Measurements from ENCODE around the gene RPS6KA2.
A peak's percentile ranks its signal among the peaks of the same experiment; 100 is the strongest.

The RPS6KA2 gene

DNA sequence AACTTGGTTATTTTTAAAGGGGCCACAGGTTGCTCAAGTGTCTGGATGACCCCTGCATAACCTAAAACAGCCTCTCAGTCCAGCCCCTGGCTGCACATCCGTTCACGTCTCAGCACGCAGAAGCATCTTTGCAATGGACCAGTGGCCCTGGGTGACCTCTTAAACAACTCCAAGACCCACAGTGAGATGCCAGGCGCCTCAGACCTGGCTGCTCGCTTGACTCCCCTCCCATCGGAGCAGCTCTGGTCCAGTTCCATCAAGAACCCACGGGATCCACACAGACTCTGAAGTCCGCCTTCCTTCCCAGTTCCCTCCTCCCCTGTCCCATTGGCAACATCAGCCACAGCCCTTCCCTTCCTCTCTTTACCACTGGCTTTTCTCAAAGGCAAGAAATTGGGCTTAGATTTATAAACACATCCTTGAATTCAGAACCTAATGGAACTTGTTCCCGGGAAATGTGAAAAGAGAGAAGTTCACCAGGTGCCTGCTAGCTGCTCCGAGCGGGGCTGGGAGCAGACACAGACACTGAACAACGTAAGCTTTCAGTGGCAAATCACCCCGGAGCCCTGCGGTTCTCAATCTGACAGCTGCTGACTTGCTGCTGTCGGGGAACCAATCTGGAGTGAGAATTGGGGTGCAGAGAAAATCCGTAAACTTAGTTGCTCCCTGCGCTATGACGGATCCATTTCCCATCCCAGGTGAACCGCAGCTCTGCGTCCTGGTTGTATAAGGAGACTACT, 204.7 kb downstream of the RPS6KA2 start:
- DNase-seq (ENCODE audit: low read depth): no peak

DNA sequence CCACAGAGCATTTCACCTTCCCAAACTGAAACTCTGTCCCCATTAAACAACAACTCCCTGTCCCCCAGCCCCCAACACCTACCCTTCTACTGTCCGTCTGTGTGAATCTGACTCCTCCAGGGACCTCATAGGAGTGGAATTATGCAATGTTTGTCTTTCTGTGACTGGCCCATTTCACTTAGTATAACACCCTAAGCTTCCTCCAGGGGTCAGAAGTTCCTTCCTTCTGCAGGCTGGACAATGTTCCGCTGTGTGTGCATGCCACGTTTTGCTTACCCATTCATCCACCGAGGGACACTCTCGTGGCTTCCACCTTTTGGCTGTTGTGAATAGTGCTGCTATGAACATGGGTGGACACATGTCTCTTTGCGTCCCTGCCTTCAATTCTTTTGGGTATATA, 206.7 kb downstream of the RPS6KA2 start:
- DNase-seq (ENCODE audit: low read depth): no peak

DNA sequence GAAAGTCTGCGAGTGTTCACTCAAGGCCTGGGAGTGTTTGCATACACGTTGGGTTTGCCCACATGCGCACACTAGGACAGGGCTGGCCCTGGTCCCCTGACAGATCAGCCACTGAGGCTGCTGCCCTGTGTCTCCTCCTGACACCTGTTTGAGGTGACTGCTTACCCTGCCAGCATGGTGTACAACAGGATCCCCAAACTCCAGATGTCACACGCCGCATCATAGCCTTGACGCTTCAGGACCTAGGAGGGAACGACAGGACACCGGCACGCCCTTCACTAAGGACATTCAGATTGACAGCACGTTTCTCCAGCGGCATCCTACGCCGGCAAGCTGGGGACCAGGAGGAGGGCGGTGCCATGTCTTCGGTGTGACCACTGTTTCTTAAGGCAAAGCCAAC, 207.3 kb downstream of the RPS6KA2 start:
- DNase-seq (ENCODE audit: low read depth): no peak

DNA sequence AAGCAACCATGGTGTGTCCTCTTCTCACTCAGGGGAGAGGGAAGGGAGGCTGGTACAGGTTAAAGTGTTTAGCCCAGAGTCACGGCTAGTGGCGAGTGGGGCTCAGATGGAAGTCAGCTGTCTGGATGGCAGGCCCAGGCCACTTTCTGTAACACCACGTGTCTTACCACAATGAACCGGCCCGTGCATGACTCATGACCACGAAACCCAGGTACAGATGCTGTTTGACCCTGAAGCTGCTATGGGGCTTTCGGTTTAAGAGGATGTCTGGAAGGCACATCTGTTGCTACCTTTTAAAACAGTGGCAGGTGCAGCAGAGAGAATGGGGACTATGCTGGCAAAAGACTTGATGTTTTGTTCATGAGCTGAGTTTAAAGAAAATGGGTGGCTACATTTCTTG, 207.8 kb downstream of the RPS6KA2 start:
- peak; percentile 38 for DNase-seq (ENCODE audit: low read depth)

DNA sequence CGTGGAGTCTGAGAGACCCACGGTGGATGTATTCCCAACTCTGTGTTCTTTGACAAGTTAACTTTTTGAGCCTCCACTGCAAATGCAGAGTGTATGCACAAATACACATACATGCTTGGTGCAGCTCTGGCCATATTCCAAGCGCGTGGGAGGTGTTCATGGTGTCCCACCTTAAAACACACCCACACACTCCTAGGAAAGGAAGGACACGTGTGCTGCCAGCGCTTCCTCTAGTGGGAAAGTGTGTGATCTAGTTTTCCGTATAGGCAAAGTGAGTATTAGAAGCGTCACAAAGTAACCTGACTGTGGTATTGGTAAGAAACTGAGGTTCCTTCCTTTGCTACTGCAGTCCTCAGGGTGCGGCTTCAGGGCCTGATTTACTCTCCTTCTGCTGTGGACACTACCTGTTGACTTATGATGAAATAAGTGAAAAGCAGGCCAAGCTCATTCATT, 208.3 kb downstream of the RPS6KA2 start:
- DNase-seq (ENCODE audit: low read depth): no peak

DNA sequence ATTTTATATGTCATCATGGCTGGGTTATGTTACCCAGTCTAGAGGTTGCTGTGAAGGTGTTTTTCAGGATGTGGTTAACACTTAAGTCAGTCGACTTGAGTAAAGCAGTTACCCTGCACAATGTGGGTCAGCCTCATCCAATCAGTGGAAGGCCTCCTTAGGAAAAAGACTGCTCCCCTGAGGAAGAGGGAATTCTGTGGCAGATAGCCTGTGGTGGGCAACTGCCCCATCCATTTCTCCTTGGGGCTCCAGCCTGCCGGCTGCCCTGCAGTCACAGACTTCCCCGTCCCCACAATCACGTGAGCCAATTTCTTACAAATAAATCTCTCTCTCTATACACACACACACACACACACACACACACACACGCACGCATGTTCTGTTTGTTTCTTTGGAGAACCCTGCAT, 209.8 kb downstream of the RPS6KA2 start:
- peak; percentile 39 for DNase-seq (ENCODE audit: low read depth)

DNA sequence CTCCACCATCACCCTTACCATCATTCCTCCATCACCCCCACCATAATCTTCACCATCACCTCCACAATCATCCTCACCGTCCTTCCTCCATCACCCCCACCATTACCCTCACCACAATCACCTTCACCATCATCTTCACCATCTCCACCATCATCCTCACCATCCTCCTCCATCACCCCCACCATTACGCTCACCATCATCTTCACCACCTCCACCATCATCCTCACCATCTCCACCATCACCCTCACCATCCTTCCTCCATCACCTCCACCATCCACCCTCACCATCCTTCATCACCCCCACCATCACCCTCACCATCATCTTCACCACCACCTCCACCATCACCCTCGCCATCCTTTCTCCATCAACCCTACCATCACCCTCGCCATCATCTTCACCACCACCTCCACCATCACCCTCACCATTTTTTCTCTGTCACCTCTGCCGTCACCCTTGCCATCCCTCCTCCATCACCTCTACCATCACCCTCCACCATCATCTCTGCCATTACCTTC, 211.2 kb downstream of the RPS6KA2 start:
- no peak for DNase-seq (ENCODE audit: low read depth)

DNA sequence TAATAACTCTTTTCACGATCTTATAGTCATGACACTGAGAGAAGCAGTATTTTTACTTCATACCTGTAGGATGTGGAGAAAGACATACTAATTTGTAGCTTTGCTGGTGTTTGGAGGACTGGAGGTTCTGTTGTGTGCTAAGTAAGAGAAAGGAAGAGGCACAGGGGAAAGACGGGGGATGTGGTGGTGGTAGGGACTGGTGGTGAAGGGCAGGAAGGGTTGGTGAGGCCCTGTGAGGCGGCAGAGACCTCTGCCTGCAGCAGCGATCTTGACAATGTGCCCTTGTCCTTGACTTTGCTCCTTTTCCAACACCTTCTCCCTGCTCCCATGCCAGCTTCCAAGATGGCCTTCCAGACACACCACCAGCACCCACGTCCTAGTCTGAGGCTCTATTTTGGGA, 211.7 kb downstream of the RPS6KA2 start:
- no peak for DNase-seq (ENCODE audit: low read depth)

DNA sequence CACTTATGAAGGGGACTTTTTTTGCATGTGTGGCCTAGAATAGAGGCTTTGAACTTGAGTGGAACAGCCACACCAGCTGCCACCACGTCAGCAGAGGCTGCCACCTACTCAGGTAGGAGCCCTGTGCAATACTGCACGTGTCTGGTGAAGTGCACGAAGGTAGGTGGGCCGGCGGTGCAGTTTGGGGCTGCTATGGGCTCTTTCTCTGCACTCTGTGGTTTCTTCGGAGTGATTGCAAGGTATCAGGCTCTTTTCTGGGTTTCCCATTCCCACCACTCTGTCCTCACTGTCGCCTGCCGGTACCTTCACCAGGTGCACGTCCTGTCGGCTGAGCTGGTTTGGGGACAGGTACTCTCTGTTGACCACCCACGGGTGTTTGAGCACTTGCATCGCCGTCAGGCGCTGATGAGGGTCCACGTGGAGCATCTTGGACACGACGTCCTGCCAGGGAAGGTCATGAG, 213.5 kb downstream of the RPS6KA2 start:
- no peak for DNase-seq (ENCODE audit: low read depth)

DNA sequence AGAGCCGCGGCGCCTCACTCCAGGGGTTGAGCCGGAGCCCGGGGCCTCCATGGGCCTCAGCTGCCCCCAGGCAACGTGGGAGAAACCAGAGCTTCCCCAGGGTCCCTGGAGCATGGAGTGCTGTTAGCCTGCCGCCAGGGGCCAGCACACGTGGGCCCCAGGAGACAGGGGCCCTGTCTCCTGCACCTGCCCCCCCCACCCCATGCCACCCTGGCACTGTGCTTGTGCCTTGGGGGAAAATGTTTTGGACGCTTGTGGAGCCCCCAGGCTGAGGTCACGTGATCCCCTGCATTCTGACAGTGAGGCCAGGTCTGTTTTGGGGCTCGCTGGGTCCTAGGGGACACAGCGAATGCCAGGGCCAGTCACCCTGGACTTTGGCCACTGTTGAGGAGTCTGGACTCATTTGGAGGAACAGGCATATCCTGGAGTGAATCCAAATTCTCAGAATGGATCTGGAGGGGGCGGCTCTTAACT, 214.1 kb downstream of the RPS6KA2 start:
- DNase-seq (ENCODE audit: low read depth): no peak

DNA sequence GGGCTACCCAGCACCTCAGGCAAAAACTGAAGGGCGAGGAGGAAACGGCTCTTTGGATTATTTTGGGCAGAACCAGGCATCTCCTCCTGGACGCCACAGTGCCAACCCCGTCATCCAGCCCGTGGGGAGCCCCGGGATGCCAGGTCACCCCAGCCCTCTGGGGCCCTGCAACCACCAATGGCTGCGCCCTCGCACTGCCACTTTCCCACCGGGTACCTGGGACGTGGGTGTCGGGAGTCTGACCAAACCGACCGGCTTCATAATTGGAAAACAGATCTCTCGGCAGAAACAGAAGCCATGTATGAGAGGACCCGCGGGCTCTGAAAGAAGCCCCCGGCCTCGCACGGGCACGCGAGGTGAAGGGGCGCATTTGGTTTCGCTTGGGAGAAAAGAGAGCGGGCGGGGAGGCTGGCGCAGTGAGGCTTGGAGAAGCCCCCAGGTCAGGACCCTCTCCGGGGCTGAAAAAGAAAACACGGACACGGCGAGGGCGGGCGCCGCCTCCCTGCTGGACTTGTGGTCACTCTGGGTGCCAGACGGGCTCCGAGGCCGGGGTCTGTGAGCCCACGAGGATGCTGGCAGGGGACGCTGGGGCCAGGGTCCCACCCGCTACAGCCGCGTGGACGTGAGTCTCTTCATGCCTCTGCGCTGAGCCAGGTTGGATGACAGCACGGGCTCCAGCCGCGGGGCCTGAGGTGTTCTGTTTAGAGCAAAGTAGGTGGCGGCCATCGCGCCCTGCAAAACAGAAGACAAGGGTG, 214.7 kb downstream of the RPS6KA2 start:
- no peak for DNase-seq (ENCODE audit: low read depth)

DNA sequence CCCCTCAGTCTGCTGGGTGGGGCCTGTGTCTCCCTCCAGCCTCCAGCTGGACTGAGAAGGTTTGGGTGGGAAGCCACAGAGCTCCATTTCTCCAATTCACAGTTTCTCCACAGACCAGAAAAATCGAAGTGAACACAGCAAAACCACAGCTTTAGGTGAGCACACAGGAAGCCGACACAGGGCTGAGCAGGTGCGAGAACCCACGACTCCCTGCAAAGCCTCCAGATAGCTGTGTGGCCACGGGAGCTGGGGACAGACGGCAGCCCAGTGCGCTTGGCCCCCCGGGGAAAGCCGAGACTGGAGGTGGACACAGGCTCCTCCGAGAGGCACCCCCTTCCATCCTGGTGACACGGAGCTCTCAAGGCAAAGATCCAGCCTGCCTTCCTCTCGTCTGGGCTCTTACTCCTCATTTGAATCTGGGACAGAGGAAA, 215.3 kb downstream of the RPS6KA2 start:
- no peak for DNase-seq (ENCODE audit: low read depth)

DNA sequence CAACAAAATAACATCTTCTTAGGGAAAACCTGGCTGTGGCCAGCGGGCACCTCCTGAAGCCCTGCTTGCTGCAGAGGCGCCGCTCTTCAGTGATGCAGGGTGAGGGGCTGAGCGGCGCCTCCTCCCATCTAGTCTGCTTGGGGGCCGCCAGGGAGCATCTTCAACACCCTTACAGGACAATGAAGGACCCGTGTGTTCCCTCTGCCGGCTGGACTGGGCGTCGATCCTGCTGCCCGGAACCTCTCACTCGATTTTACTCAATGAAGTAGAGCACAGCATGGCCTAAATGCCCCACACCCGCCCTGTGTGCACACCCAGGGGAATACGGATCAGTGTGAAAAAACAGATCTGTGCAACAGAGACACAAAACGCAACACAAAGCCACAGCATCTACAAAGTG, 215.8 kb downstream of the RPS6KA2 start:
- no peak for DNase-seq (ENCODE audit: low read depth)

DNA sequence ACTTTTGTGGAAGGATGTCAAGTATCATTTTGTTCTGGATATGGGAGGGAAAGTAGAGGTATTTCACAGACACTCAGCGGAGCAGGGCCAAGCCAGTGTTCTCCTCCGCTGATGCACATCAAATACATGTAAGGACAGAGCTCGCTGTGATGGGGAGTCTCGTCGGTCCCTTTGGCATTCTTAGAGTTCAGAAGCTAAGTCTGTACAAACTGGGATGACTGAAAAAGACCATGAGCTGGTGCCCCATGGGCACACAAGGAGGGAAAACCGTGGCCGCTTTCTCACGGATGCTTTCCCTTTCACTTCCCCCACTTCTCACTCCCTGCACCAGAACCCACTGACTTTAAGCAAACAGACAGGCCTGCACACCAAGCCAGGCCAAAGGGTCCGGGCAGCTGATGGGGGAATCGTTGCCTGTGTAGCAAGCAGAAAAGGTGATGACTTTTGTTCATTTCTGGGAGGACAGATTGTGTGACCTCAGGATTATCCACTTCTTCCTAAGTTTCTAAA, 216.6 kb downstream of the RPS6KA2 start:
- DNase-seq (ENCODE audit: low read depth): no peak

DNA sequence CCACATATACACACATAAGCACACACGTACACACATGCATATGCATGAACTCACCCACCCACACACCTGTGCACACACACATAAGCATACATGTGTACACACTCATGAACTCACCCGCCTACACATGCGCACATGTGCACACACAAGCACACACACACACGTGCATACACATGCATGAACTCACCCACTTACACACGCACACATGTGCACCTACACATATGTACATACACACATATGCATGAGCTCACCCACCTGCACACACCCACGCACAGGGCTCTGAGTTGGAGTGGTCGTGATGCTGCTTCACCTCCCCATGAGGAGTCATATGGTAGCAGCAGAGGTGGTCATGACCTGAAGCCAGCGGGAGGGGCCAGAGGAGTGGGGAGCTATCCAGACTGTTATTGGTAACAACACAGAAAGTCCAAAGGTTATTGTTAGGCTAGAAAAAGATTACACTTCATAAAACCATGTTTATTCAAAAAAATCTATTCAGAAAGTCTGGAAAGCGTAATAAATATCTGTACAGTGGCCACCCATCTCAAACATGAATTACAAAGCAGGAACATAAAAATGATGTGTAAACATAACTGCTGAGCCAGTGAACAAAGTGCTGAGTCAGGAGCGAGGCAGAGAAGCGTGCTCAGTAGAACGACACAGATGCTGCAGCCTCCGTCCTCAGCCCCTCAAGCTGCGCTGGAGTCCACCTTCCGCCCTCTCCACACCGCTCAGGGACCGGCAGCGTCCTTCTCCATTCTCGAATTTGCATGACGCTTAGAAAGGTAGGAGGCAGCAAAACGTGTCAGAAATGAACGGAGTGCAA, 217.9 kb downstream of the RPS6KA2 start:
- no peak for DNase-seq (ENCODE audit: low read depth)

DNA sequence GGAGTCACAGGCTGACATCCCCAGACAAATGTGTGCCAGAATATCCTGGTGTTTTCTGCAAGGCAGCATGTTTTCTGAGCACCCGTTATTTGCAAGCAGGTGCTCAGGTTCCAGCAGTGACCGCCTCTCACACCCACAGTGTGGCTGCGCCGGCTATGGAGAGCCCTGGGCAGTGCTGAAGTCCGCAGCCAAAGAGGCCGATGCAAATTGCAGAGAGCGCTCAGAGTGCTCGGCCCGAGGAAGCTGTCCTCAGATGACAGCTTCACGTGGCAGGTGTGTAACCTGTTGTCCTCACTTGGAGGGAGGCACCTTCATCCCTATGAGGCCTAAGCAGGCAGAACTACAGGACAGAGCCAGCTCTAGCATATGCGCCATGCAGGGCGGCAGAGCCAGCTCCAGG, 220.9 kb downstream of the RPS6KA2 start:
- DNase-seq (ENCODE audit: low read depth): no peak

DNA sequence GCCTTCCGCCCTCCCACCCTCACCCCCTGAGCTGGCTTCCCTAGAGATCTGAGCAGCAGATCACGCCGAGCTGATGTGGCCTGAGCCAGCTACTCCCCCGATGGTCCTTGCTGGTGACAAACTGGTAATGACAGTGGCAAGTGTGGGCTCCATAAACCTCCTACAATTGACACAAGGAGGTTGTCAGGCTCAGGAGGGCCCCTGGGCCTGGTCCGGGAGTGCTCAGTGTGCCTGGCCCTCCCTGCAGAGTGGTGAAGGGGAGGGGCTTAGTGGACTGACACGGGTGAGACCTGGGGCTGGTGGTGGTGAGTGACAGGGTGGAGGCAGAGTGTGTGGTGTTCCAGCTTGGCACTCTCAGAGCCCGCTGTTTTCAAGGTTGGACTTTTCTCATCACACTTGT, 221.7 kb downstream of the RPS6KA2 start:
- DNase-seq (ENCODE audit: low read depth): no peak

DNA sequence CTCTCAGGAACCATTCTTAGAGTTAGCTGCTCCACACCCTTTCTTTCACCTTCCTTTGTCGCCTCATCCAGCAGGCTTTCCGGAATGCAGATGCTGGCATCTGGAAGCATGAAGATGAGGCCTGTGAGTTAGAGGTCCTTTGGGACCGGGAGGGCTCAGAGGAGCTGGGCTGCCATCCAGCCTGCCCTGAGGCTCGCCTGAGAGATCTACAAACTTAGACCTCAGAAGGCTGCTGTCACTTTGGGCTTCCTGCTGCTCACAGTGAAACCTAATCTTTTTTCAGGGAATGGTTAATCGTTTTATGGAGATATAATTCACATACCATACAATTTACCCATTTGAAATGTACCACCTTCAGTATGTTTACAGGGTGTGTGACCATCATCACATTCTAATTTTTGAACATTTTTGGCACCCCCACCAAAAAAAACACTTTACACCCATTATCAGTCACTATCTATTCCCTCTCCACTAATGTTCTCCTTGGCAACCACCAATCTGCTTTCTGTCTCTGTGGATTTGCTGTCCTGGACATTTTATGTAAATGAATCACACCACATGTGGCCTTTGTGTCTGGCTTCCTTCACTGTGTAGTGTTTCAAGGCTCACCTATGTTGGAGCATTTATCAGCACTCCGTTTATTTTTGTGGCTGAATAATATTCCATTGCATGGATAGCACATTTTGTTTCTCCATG, 224.3 kb downstream of the RPS6KA2 start:
- no peak for DNase-seq (ENCODE audit: low read depth)

DNA sequence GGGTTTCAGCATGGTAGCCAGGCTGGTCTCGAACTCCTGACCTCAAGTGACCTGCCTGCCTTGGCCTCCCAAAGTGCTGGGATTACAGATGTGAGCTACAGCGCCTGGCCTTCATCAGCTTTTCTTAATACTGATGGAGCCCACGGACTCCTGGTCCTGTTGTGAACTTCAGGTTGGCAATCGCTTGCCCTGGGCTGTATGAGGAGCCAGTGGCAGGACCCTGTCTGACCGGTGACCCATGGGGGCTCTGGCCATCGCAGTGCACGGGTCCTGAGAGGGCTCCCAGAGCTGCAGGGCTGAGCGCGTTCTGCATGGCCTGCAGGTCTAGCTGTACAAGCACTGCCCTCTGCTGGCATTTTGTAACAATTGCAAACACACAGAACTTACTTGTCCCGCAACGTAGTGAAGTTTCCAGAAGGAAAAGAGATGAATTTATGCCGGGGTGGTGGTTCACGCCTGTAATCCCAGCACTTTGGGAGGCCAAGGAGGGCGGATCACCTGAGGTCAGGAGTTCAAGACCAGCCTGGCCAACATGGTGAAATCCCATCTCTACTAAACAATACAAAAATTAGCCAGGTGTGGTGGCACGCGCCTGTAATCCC, 226.3 kb downstream of the RPS6KA2 start:
- DNase-seq (ENCODE audit: low read depth): peak; percentile 19

DNA sequence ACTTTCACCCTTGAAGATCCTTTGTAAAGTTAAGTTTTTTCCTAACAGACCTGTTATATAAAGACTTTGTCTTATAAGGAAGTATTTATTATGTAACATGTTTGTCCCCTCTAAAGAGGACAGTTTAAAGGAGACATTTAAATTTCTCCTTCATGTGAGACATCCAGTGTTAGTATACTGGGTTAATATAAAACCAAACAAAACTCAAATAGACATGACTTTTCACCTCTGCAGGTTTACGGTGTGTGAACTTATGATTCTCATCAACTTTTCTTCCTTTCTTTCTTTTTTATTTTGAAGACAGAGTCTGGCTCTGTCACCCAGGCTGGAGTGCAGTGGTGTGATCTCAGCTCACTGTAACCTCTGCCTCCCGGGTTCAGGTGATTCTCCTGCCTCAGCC, 226.9 kb downstream of the RPS6KA2 start:
- no peak for DNase-seq (ENCODE audit: low read depth)

DNA sequence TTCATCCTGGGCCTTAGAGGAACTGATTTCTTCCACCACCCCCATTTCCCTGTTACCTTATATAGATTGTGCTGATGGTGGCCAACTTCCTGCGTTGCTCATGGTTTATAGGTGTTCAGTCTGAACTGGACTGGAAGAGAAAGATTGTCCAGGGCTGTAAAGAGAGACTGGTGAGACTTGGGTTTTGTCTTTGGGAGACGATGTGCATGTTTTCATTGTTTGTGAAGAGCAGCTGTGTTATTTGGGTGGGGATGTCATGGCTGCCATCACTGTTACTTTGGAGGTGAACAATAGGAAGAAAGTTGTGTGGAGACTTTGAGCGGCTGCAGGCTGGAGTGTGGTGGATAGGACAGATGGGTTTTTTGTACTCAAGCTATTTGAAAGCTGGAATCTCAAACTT, 228.7 kb downstream of the RPS6KA2 start:
- DNase-seq (ENCODE audit: low read depth): no peak

Data from T-helper 22 cell (primary cell).